Measurements from ENCODE around the gene VASP. TPM values are rescaled to one million over a fixed set of nuclear protein-coding genes. Genes with fewer than 3 reads are reported as not detected.

Gene VASP
- total and polyA plus RNA-seq, 2 of the 13 experiments (the other 11 are each of a cell fraction or from before 2014, with no cell fraction given): 41.8 to 67.1 TPM

DNA sequence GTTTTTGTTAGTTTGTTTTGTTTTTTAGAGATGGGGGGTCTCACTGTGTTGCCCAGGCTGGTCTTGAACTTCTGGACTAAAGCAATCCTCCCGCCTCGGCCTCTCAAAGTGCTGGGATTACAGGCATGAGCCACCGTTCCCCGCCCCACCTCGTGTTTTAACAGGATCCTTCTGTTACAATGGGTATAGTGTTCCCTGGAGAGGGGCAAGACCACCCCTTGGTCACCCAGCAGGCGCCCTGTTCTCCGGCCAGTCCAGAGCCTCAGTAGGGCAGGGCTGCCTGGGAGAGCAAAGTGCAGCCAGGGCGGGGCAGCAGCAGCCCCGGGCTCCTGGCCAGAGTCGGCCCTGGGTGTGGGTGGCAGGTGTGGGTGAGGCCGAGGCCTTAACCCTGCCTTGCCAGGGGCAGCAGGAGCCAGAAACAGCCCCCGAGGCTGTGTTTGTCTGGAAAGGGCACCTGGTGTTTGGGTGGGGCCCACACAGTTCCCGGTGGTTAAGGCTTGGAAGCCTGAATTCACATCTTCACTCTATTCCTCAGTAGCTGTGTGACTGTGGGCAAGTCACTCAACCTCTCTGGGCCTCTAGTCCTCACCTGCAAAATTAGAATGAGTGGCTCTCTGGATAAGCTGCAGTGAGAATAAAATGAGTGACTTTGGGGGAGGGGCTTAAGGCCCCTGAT lies 7.2 kb downstream of the VASP start (continued):
- no peak for TF ChIP-seq FOXK1 (CRISPR knock-in tag; IDR thresholded peaks at IDR 0.05; ENCODE audit: borderline replicate concordance, low read depth)
- TF ChIP-seq ZBTB7B (CRISPR knock-in tag; IDR thresholded peaks at IDR 0.05): peak; percentile 98
- peak; percentile 25; the same call in 1 of the 2 replicates for TF ChIP-seq HOXA5 (CRISPR knock-in tag; IDR thresholded peaks at IDR 0.05)
- no peak for TF ChIP-seq GPN1 (CRISPR knock-in tag; IDR thresholded peaks at IDR 0.05; ENCODE audit: borderline replicate concordance)
- TF ChIP-seq, protein P1, sequence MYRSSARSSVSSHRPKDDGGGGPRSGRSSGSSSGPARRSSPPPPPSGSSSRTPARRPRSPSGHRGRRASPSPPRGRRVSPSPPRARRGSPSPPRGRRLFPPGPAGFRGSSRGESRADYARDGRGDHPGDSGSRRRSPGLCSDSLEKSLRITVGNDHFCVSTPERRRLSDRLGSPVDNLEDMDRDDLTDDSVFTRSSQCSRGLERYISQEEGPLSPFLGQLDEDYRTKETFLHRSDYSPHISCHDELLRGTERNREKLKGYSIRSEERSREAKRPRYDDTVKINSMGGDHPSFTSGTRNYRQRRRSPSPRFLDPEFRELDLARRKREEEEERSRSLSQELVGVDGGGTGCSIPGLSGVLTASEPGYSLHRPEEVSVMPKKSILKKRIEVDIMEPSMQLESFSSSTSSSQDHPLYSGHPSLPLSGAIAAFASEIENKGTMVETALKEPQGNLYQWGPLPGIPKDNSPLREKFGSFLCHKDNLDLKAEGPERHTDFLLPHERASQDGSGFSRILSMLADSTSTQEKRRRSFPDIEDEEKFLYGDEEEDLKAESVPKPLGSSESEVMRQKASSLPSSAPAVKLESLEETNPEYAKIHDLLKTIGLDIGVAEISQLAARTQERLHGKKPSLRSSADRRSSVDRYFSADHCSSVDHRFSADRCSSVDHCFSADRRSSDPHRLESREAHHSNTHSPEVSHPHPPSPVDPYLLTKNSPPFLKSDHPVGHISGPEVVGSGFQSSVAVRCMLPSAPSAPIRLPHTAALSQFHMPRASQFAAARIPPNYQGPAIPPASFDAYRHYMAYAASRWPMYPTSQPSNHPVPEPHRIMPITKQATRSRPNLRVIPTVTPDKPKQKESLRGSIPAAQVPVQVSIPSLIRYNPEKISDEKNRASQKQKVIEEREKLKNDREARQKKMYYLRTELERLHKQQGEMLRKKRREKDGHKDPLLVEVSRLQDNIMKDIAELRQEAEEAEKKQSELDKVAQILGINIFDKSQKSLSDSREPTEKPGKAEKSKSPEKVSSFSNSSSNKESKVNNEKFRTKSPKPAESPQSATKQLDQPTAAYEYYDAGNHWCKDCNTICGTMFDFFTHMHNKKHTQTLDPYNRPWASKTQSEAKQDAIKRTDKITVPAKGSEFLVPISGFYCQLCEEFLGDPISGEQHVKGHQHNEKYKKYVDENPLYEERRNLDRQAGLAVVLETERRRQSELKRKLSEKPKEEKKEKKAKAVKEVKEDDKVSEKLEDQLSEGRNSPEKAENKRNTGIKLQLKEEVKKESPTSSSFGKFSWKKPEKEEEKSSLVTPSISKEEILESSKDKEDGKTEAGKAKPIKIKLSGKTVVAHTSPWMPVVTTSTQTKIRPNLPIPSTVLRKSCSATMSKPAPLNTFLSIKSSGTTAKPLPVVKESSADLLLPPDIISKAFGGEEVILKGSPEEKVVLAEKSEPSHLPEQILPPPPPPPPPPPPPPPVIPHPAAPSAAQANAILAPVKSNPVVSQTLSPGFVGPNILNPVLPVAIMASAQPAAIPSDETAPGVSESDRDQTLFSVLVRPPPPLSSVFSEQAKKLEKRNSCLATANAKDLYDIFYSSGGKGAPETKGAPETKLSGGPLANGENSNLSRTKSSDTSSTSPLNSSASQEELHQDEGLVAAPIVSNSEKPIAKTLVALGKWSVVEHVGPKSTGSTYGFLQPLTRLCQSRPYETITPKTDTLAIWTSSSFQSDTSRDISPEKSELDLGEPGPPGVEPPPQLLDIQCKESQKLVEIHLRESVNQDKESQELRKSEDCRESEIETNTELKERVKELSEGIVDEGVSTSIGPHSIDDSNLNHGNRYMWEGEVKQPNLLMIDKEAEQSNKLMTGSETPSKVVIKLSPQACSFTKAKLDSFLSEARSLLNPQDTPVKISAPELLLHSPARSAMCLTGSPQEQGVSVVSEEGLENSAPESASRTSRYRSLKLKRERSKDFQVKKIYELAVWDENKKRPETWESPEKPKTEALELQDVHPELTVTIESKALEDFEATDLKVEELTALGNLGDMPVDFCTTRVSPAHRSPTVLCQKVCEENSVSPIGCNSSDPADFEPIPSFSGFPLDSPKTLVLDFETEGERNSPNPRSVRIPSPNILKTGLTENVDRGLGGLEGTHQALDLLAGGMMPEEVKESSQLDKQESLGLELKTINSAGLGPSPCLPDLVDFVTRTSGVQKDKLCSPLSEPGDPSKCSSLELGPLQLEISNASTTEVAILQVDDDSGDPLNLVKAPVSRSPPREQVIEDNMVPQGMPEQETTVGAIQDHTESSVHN (CRISPR knock-in tag; IDR thresholded peaks at IDR 0.05): no peak
- no peak for TF ChIP-seq SP1 (IDR thresholded peaks at IDR 0.05)
- peak; percentile 24; the same call in 1 of the 2 replicates for TF ChIP-seq SP1 (CRISPR knock-in tag; IDR thresholded peaks at IDR 0.05)
- TF ChIP-seq, protein P2, sequence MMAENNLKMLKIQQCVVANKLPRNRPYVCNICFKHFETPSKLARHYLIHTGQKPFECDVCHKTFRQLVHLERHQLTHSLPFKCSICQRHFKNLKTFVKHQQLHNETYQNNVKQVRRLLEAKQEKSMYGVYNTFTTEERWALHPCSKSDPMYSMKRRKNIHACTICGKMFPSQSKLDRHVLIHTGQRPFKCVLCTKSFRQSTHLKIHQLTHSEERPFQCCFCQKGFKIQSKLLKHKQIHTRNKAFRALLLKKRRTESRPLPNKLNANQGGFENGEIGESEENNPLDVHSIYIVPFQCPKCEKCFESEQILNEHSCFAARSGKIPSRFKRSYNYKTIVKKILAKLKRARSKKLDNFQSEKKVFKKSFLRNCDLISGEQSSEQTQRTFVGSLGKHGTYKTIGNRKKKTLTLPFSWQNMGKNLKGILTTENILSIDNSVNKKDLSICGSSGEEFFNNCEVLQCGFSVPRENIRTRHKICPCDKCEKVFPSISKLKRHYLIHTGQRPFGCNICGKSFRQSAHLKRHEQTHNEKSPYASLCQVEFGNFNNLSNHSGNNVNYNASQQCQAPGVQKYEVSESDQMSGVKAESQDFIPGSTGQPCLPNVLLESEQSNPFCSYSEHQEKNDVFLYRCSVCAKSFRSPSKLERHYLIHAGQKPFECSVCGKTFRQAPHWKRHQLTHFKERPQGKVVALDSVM (CRISPR knock-in tag; IDR thresholded peaks at IDR 0.05): peak; percentile 99
- TF ChIP-seq FOXP1 (IDR thresholded peaks at IDR 0.05): no peak
- TF ChIP-seq FOXP1 (CRISPR knock-in tag; IDR thresholded peaks at IDR 0.05): peak; percentile 25; the same call in 1 of the 2 replicates
- TF ChIP-seq ETV5 (CRISPR knock-in tag; IDR thresholded peaks at IDR 0.05; ENCODE audit: borderline replicate concordance): peak; percentile 28; the same call in 1 of the 2 replicates
- TF ChIP-seq ZBTB39 (CRISPR knock-in tag; IDR thresholded peaks at IDR 0.05): peak; percentile 40; the same call in 1 of the 2 replicates
- TF ChIP-seq ARNT (IDR thresholded peaks at IDR 0.05): no peak
- TF ChIP-seq NR2F2 (IDR thresholded peaks at IDR 0.05; ENCODE audit: borderline replicate concordance, low read depth): no peak
- TF ChIP-seq KDM5A (IDR thresholded peaks at IDR 0.05; ENCODE audit: borderline replicate concordance, low read length): no peak
- TF ChIP-seq ZNF326 (CRISPR knock-in tag; IDR thresholded peaks at IDR 0.05; ENCODE audit: borderline replicate concordance): no peak
- TF ChIP-seq TSC22D2 (CRISPR knock-in tag; IDR thresholded peaks at IDR 0.05; ENCODE audit: borderline replicate concordance): no peak
- TF ChIP-seq ZNF136 (CRISPR knock-in tag; IDR thresholded peaks at IDR 0.05; ENCODE audit: low read depth): no peak
- TF ChIP-seq ZNF737 (CRISPR knock-in tag; IDR thresholded peaks at IDR 0.05; ENCODE audit: borderline replicate concordance): no peak
